HG02970 (cell line): ENCODE data around the gene TIMM13.

Source experiments
- ATAC-seq: cut with Tn5 transposase; IDR thresholded peaks from one replicate; pipeline ENCODE4 v1.9.1; 2021; ENCODE audit warnings: mild to moderate bottlenecking, moderate library complexity, moderate number of reproducible peaks; ENCODE audit not compliant: unreplicated experiment, low FRiP score

Gene TIMM13

GRCh38 chr19:2387367-2388288, 39.8 kb downstream of the TIMM13 start:
- no peak for ATAC-seq

GRCh38 chr19:2385053-2385721, 42.2 kb downstream of the TIMM13 start:
- ATAC-seq: no peak

- ATAC-seq: no peak
Measured at GRCh38 chr19:2382530-2383222, 44.7 kb downstream of the TIMM13 start.

- no peak for ATAC-seq
Measured at GRCh38 chr19:2381148-2381820, 46.1 kb downstream of the TIMM13 start.

- no peak for ATAC-seq
Measured at GRCh38 chr19:2380567-2380966, 46.8 kb downstream of the TIMM13 start.

GRCh38 chr19:2376784-2377519, 50.4 kb downstream of the TIMM13 start:
- ATAC-seq: no peak
